GM21367 (cell line): ENCODE results near the gene DSCAM.

Source experiments
- ATAC-seq: cut with Tn5 transposase; IDR thresholded peaks from one replicate; pipeline ENCODE4 v1.9.1; 2021; ENCODE audit not compliant: unreplicated experiment

The DSCAM gene

GRCh38 chr21:40840401-40841125 lies 6.4 kb downstream of the DSCAM start:
- ATAC-seq = no peak

- no peak for ATAC-seq
Observed at GRCh38 chr21:40839521-40839920, 7.4 kb downstream of the DSCAM start.

GRCh38 chr21:40837456-40837855 lies 9.5 kb downstream of the DSCAM start:
- ATAC-seq = no peak

- no peak for ATAC-seq
Observed at GRCh38 chr21:40835184-40835694, 11.7 kb downstream of the DSCAM start.

- no peak for ATAC-seq
Observed at GRCh38 chr21:40833184-40833583, 13.8 kb downstream of the DSCAM start.

- no peak for ATAC-seq
Observed at GRCh38 chr21:40832316-40832715, 14.6 kb downstream of the DSCAM start.

- no peak for ATAC-seq
Observed at GRCh38 chr21:40830836-40831235, 16.1 kb downstream of the DSCAM start.

GRCh38 chr21:40829791-40830190 lies 17.2 kb downstream of the DSCAM start:
- ATAC-seq = no peak

- ATAC-seq = no peak
Observed at GRCh38 chr21:40829308-40829707, 17.6 kb downstream of the DSCAM start.

GRCh38 chr21:40827509-40827908 lies 19.4 kb downstream of the DSCAM start:
- ATAC-seq = no peak

GRCh38 chr21:40819071-40819900 lies 27.7 kb downstream of the DSCAM start:
- no peak for ATAC-seq

GRCh38 chr21:40813918-40814317 lies 33.0 kb downstream of the DSCAM start:
- no peak for ATAC-seq

- no peak for ATAC-seq
Observed at GRCh38 chr21:40809673-40810197, 37.2 kb downstream of the DSCAM start.

GRCh38 chr21:40803101-40803500 lies 43.9 kb downstream of the DSCAM start:
- no peak for ATAC-seq

GRCh38 chr21:40800126-40800525 lies 46.8 kb downstream of the DSCAM start:
- no peak for ATAC-seq

- ATAC-seq = no peak
Observed at GRCh38 chr21:40797891-40798290, 49.1 kb downstream of the DSCAM start.

- ATAC-seq = no peak
Observed at GRCh38 chr21:40797410-40797809, 49.5 kb downstream of the DSCAM start.

- no peak for ATAC-seq
Observed at GRCh38 chr21:40796464-40796863, 50.5 kb downstream of the DSCAM start.

- no peak for ATAC-seq
Observed at GRCh38 chr21:40795313-40795712, 51.6 kb downstream of the DSCAM start.

GRCh38 chr21:40792691-40793456 lies 54.1 kb downstream of the DSCAM start:
- ATAC-seq = no peak

GRCh38 chr21:40788635-40789034 lies 58.3 kb downstream of the DSCAM start:
- no peak for ATAC-seq
